Measurements from ENCODE around the gene RBM25. TPM values are rescaled to one million over a fixed set of nuclear protein-coding genes. Genes with fewer than 3 reads are reported as not detected.

Gene RBM25
- total and polyA plus RNA-seq, 10 of the 15 experiments (the other 5 are each of a cell fraction or from before 2014, with no cell fraction given): 43.4 to 125 (median 74.1) TPM

DNA sequence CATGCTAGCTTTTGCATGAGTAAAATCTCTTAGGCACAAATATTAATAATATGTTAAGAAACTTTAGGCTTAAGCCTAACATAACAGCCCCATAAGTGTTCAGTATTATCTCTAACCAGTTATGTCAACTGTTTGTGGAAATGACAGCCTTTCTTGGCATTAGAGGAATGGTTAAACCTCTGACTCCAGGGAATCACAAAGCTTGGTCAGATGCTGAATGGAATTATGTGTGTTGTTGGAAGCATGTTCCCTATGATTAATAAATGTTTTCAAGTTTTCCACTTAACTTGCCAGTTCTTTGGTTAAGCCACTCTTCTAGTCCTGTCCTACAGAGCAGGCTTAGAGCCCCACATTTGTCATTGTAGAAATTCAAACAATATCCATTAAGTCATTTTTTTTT, 94.9 kb downstream of the RBM25 start:
- H3K36me3 ChIP-seq (ENCODE audit: control insufficient read depth in 2 of 2, insufficient read depth in 2 of 2, low read length in 1 of 2): peaks cover 2 to 15% of the 10 kb centered on the region in 2 experiments

More for the DNA sequence above, 94.9 kb downstream of the RBM25 start:
- CTCF ChIA-PET: interaction anchor here (1.2 kb wide), 1 partner anchor 10 kb away, joined by 3 read pairs; no protein-coding TSS in a partner anchor
- H2AFZ ChIP-seq (ENCODE audit: control insufficient read depth, low read depth, low read length): no peak overlapping the region
- TF ChIP-seq PAX5 (IDR thresholded peaks at IDR 0.05; ENCODE audit: borderline replicate concordance, low read depth, low read length): no peak
- TF ChIP-seq BCL11A (IDR thresholded peaks at IDR 0.05; ENCODE audit: low read depth, low read length): no peak
- TF ChIP-seq SUZ12 (IDR thresholded peaks at IDR 0.05; ENCODE audit: unreplicated experiment): no peak
- TF ChIP-seq, protein P1, sequence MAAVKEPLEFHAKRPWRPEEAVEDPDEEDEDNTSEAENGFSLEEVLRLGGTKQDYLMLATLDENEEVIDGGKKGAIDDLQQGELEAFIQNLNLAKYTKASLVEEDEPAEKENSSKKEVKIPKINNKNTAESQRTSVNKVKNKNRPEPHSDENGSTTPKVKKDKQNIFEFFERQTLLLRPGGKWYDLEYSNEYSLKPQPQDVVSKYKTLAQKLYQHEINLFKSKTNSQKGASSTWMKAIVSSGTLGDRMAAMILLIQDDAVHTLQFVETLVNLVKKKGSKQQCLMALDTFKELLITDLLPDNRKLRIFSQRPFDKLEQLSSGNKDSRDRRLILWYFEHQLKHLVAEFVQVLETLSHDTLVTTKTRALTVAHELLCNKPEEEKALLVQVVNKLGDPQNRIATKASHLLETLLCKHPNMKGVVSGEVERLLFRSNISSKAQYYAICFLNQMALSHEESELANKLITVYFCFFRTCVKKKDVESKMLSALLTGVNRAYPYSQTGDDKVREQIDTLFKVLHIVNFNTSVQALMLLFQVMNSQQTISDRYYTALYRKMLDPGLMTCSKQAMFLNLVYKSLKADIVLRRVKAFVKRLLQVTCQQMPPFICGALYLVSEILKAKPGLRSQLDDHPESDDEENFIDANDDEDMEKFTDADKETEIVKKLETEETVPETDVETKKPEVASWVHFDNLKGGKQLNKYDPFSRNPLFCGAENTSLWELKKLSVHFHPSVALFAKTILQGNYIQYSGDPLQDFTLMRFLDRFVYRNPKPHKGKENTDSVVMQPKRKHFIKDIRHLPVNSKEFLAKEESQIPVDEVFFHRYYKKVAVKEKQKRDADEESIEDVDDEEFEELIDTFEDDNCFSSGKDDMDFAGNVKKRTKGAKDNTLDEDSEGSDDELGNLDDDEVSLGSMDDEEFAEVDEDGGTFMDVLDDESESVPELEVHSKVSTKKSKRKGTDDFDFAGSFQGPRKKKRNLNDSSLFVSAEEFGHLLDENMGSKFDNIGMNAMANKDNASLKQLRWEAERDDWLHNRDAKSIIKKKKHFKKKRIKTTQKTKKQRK (IDR thresholded peaks at IDR 0.05; ENCODE audit: low read depth, low read length): no peak
- TF ChIP-seq RB1 (IDR thresholded peaks at IDR 0.05; ENCODE audit: borderline replicate concordance): no peak
- TF ChIP-seq CEBPB (IDR thresholded peaks at IDR 0.05; ENCODE audit: borderline replicate concordance in 1 of 2, low read depth in 2 of 2, low read length in 2 of 2): no peak
- TF ChIP-seq CBX5 (IDR thresholded peaks at IDR 0.05; ENCODE audit: low read depth): no peak
- TF ChIP-seq SIN3A (IDR thresholded peaks at IDR 0.05; ENCODE audit: low read depth, low read length): no peak
- H3K27me3 ChIP-seq (replicated peaks in 1 of 2; ENCODE audit: control insufficient read depth in 2 of 2, insufficient read depth in 2 of 2, low read length in 1 of 2): no peaks in the 10 kb centered on the region
- FAIRE-seq: no peak
- in situ Hi-C loops (cut with MboI): no loop called here
- SMC1A ChIA-PET (ENCODE audit: uncharacterized antibody, unreplicated experiment): interaction anchor here (2.1 kb wide), 1 partner anchor 11 kb away, joined by 6 read pairs; no protein-coding TSS in a partner anchor
- H4K20me1 ChIP-seq (ENCODE audit: control insufficient read depth, insufficient read depth): no peaks in the 10 kb centered on the region
- no peaks in the 10 kb centered on the region for H3K4me1 ChIP-seq (ENCODE audit: control insufficient read depth, insufficient read depth, low read length)
- no peak overlapping the region for H3K27ac ChIP-seq (ENCODE audit: control insufficient read depth, insufficient read depth)
- POLR2A ChIA-PET: interaction anchor here (0.6 kb wide), 1 partner anchor 259 kb away, joined by 3 read pairs; no protein-coding TSS in a partner anchor
- BruUV-seq (replicated peaks): TSS peak; percentile 21
- H3K9me3 ChIP-seq (replicated peaks; ENCODE audit: control insufficient read depth, insufficient read depth, low read length): no peaks in the 10 kb centered on the region
- ATAC-seq: no peak
- no peaks in the 10 kb centered on the region for H3K79me2 ChIP-seq (ENCODE audit: control insufficient read depth, insufficient read depth, low read length)
- intact Hi-C loops (cut with micrococcal nuclease; ENCODE audit: unreplicated experiment): no loop called here
- RAD21 ChIA-PET (ENCODE audit: unreplicated experiment): no interaction called here
- no peak for DNase-seq (ENCODE audit: low read depth, low spot score)
- H3K9ac ChIP-seq (ENCODE audit: control insufficient read depth, insufficient read depth, low read length): no peak overlapping the region
- no peak overlapping the region for H3K4me2 ChIP-seq (ENCODE audit: control insufficient read depth, insufficient read depth)
- no peak overlapping the region for H3K4me3 ChIP-seq
